Ovary (tissue), 9 donors: ENCODE data around the gene POGLUT2. TPM values are rescaled to one million over a fixed set of nuclear protein-coding genes. Genes with fewer than 3 reads are reported as not detected.

Experiments
- DNase-seq, 5 donors: peaks; one replicate each; pipeline ENCODE4 v3.0.0-alpha.2; 2019 to 2020
- H3K27ac ChIP-seq, 2 donors: fragments of 200-600 bp; one replicate each; pipeline versions ENCODE4 v1.5.1 to v1.8.0; 2019 to 2022
- H3K27me3 ChIP-seq: fragments of 200-600 bp; one replicate; pipeline ENCODE4 v1.8.0; 2022
- H3K36me3 ChIP-seq: fragments of 200-600 bp; sonication (generic); one replicate; pipeline ENCODE4 v1.5.1; 2019
- H3K4me1 ChIP-seq: one replicate; pipeline ENCODE4 v1.8.1; 2013; ENCODE audit warnings: mild to moderate bottlenecking, moderate library complexity; ENCODE audit not compliant: insufficient read depth
- H3K4me3 ChIP-seq: fragments of 200-600 bp; sonication (generic); one replicate; pipeline ENCODE4 v1.5.1; 2017
- H3K9me3 ChIP-seq, 2 donors: fragments of 200-600 bp in 1 of 2; sonication (generic) in 1 of 2; one replicate each; pipeline versions ENCODE4 v1.5.1 to v1.8.1; 2013 to 2019; ENCODE audit warnings: mild to moderate bottlenecking in 1 of 2, moderate library complexity in 1 of 2
- CTCF ChIP-seq, 3 donors: fragments of 450-650 bp in 2 of 3; fragments of 200-600 bp in 1 of 3; IDR thresholded peaks; one replicate each; pipeline versions ENCODE4 v1.5.1 to v1.8.0; 2016 to 2022; ENCODE audit warnings: antibody characterized with exemption in 3 of 3, mild to moderate bottlenecking in 1 of 3
- EP300 ChIP-seq: sonication (generic); formaldehyde crosslinking; IDR thresholded peaks from one replicate; pipeline ENCODE4 v1.6.1; 2017; ENCODE audit warnings: antibody characterized with exemption
- POLR2A ChIP-seq: fragments of 450-650 bp; IDR thresholded peaks from one replicate; pipeline ENCODE4 v1.6.1; 2017; ENCODE audit warnings: antibody characterized with exemption, mild to moderate bottlenecking, moderate library complexity
- WGBS, 3 donors: extraction: QIAGEN DNeasy Blood & Tissue Kit in 1 of 3; methylation state at CpG; one replicate each; pipeline versions ENCODE4 v1.1.5 to v1.1.7; 2013 to 2017; 5-methylcytosine and 5-hydroxymethylcytosine counted together
- intact Hi-C, 4 donors: fragments of 100-400 bp; cut with DNase I; formaldehyde crosslinking; loops; one replicate each; pipeline versions ENCODE4 v1.11.0 to v1.15.1; 2022 to 2023
- polyA plus RNA-seq, 2 donors: library from polyadenylated mRNA; stranded (reverse); fragments of 200-250 nt in 1 of 2; fragments of 350-450 nt in 1 of 2; fragmentation: Illumina TruSeq in 1 of 2; extraction: RNeasy Lipid Tissue Mini Kit (QIAGEN cat#74804) in 1 of 2; gene quantifications; one replicate each; pipeline ENCODE4 v1.2.3, GENCODE V29; 2013 to 2014
- total RNA-seq, 7 donors: library from RNA; depleted of rRNA in 2 of 7; stranded (reverse); fragments of >200 nt in 2 of 7; fragmentation: NEBNext Ultra II Directional in 3 of 7; extraction: Animal tissue kit (Norgen Biotek cat#: 25700) in 3 of 7; gene quantifications; one replicate each; pipeline versions ENCODE4 v1.1.0 to v1.2.4, GENCODE V29; 2016 to 2023
- donor health status: DM: no; HTN: no; CAD: no; lungs with moderate emphysema.
- donor health status: DM: no; HTN: no; CAD: no.
- donor health status: Bipolar disorder and iron deficiency.
- donor health status: DM: yes; HTN: yes; CAD: no.
- donor health status: DM: no; HTN: no; CAD: no.
- donor health status: DM: yes; HTN: yes; CAD: no.

Gene POGLUT2
- total and polyA plus RNA-seq, 9 donors, result 4.5 to 13.0 (median 7.2) TPM

GRCh38 chr13:102742506-102742905 is 56.3 kb downstream of the POGLUT2 start:
- TF ChIP-seq EP300 (no peak), POLR2A (no peak), CTCF (IDR thresholded peaks at IDR 0.05) (no peak)
- no peak overlapping the region for H3K27ac ChIP-seq
- no peaks in the 10 kb centered on the region for H3K9me3 ChIP-seq
- intact Hi-C loops, result no loop called here
- H3K4me3 ChIP-seq, result no peak overlapping the region
- no peak for DNase-seq
- no peaks in the 10 kb centered on the region for H3K4me1 ChIP-seq
- H3K36me3 ChIP-seq, result no peaks in the 10 kb centered on the region
- no peaks in the 10 kb centered on the region for H3K27me3 ChIP-seq

- no peak for TF ChIP-seq POLR2A
- TF ChIP-seq CTCF (IDR thresholded peaks at IDR 0.05), result no peak
- no peak for TF ChIP-seq EP300
- Histone ChIP-seq H3K36me3 (no peaks in the 10 kb centered on the region), H3K4me3 (no peak overlapping the region), H3K27ac (no peak overlapping the region), H3K9me3 (no peaks in the 10 kb centered on the region), H3K4me1 (no peaks in the 10 kb centered on the region), H3K27me3 (no peaks in the 10 kb centered on the region)
- intact Hi-C loops, result no loop called here
- WGBS, 3 donors, result 43 to 60% (median 49%) methylated on average over 1 of the region's 1 CpG
- no peak for DNase-seq
Measured at GRCh38 chr13:102742101-102742500, 56.7 kb downstream of the POGLUT2 start.

Other genes starting within 250 kb of the POGLUT2 start
- 10 to 100 TPM; 27.8 to 50.7 (median 36.5) TPM for gene TPP2, start 202.0 kb downstream of the POGLUT2 start, total RNA-seq
- 10 to 100 TPM; 24.0 to 32.3 TPM for gene TPP2, start 202.0 kb downstream of the POGLUT2 start, polyA plus RNA-seq
- not detected for gene METTL21C, start 103.9 kb downstream of the POGLUT2 start, total RNA-seq
- under 1 TPM; 0.08 to 0.35 TPM for gene METTL21C, start 103.9 kb downstream of the POGLUT2 start, polyA plus RNA-seq
- gene TEX30, start 25.2 kb downstream of the POGLUT2 start, total RNA-seq, result 10 to 100 TPM in 2 of 7 donors, 1 to 10 TPM in 5; 7.0 to 14.7 (median 8.4) TPM
- gene TEX30, start 25.2 kb downstream of the POGLUT2 start, polyA plus RNA-seq, result 1 to 10 TPM; 6.4 to 9.1 TPM
- gene BIVM, start 143 bp upstream of the POGLUT2 start, total RNA-seq, result 10 to 100 TPM; 10.4 to 25.0 (median 21.9) TPM
- gene BIVM, start 143 bp upstream of the POGLUT2 start, polyA plus RNA-seq, result 10 to 100 TPM; 10.8 to 13.2 TPM
- 10 to 100 TPM; 38.4 to 65.2 (median 46.1) TPM for gene ERCC5, start 47.1 kb upstream of the POGLUT2 start, total RNA-seq
- 10 to 100 TPM; 40.8 to 49.6 TPM for gene ERCC5, start 47.1 kb upstream of the POGLUT2 start, polyA plus RNA-seq